ENCODE data around the gene ADCY10. TPM values are rescaled to one million over a fixed set of nuclear protein-coding genes. Genes with fewer than 3 reads are reported as not detected.
A peak's percentile ranks its signal among the peaks of the same experiment; 100 is the strongest.
"Not testable (repeated sequence)": the region's sequence is repeated elsewhere in the genome, so short reads cannot be mapped to it uniquely, and the experiment has no call there.

Gene ADCY10
- polyA plus RNA-seq, 1 experiment = 0.01 TPM

DNA sequence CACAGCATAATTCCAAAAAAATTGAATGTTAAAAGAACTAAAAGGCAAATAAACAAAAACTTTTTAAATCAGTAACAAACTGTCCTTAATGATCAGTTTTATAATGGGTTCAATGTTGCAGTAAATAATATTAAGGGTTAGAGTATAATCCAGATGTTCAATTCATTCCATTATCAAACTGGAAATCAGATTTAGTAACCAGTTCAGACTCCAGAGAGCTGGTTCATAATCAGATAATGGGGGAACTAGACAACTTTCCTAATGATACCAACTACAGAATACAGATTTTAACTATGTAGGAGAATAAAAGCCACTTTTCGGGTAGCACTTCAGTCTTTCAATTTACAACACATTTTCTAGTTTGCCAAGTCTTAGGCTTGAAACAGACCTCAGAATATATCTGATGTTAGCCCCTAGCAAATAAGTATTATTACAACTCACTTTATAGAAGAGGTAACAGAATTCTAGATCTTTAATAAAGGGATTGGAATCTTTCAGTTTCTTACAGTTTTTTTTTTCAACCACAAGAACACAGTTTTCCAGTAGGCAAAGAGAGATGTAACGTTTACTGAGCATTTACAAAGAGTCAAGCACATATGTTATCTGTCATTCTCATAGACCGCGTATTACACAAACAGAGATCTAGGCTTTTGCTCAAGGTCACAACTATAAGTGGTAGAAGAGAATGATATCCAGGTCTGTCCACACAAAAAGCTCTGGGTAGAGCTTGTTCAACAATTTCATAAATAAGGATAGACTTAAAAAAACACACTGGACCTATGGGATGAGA is 20.7 kb upstream of the ADCY10 start:
- H3K4me3 ChIP-seq (ENCODE audit: low read depth, low read length) = peak overlapping the region; percentile 75
- peak overlapping the region; percentile 98 for H3K27ac ChIP-seq (ENCODE audit: low read depth, low read length)
- ChIA-PET POLR2A (interaction anchor here (2.8 to 3.2 kb wide), 2 partner anchors 138 to 148 kb away, joined by 10 to 31 read pairs; no protein-coding TSS in a partner anchor), CTCF (interaction anchor here (0.6 to 1.4 kb wide), 2 partner anchors 151 to 211 kb away, joined by 3 to 5 read pairs; no protein-coding TSS in a partner anchor)
- H3K9me3 ChIP-seq (ENCODE audit: control insufficient read depth, insufficient read depth, low read length) = no peaks in the 10 kb centered on the region; the same call in 1 of the 2 replicates
- TF ChIP-seq, protein P1, sequence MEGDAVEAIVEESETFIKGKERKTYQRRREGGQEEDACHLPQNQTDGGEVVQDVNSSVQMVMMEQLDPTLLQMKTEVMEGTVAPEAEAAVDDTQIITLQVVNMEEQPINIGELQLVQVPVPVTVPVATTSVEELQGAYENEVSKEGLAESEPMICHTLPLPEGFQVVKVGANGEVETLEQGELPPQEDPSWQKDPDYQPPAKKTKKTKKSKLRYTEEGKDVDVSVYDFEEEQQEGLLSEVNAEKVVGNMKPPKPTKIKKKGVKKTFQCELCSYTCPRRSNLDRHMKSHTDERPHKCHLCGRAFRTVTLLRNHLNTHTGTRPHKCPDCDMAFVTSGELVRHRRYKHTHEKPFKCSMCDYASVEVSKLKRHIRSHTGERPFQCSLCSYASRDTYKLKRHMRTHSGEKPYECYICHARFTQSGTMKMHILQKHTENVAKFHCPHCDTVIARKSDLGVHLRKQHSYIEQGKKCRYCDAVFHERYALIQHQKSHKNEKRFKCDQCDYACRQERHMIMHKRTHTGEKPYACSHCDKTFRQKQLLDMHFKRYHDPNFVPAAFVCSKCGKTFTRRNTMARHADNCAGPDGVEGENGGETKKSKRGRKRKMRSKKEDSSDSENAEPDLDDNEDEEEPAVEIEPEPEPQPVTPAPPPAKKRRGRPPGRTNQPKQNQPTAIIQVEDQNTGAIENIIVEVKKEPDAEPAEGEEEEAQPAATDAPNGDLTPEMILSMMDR (IDR thresholded peaks at IDR 0.05; ENCODE audit: low read depth, low read length) = no peak
- DNase-seq (ENCODE audit: low read depth, low spot score) = no peak
- H3K27me3 ChIP-seq (ENCODE audit: control insufficient read depth, insufficient read depth, low read length) = no peaks in the 10 kb centered on the region

DNA sequence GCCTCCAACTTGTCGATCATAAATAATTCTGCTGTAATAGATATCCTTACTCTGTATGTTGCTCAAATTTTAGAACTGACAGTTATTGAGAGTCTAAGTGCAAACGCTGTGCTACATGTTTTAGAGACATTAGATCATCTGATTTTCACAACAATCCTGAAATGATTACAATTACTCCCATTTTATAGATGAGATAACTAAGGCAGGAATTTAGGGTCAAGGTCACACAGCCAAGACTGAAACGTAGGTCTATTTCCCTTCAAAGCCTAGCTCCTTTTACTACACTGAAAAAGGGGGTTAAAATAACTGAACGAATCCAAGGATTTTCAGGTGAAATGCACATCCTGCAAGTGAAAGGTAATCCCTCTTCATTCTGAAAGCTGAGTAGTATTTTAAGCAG is 19.9 kb upstream of the ADCY10 start:
- ChIA-PET CTCF (interaction anchor here (0.6 to 1.4 kb wide), 2 partner anchors 151 to 212 kb away, joined by 3 to 5 read pairs; no protein-coding TSS in a partner anchor), POLR2A (no interaction called here)
- H3K9me3 ChIP-seq (ENCODE audit: control insufficient read depth, insufficient read depth, low read length) = no peaks in the 10 kb centered on the region; the same call in 1 of the 2 replicates
- TF ChIP-seq, protein P1 (IDR thresholded peaks at IDR 0.05; ENCODE audit: low read depth, low read length) = no peak
- no peak overlapping the region for H3K27ac ChIP-seq (ENCODE audit: low read depth, low read length)
- H3K4me3 ChIP-seq (ENCODE audit: low read depth, low read length) = peak overlapping the region; percentile 75
- no peak for DNase-seq (ENCODE audit: low read depth, low spot score)
- no peaks in the 10 kb centered on the region for H3K27me3 ChIP-seq (ENCODE audit: control insufficient read depth, insufficient read depth, low read length)

DNA sequence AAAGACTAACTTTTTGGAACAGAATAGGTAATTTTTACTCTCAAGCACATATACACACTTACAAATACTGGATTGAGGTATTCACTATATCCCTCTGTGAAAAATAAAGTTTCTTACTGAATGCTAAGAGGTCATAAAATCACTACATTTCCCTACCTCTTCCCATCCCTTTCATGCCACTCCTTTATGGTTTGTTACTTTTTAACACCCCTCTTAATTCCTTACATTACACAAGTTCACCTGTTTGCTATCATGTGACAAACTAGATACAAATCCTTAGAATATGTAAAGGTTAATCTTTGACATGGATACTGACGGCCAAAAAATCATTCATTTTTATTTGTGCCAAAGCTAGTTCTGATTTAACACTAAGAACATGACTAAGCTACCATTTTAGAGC is 15.8 kb upstream of the ADCY10 start:
- Histone ChIP-seq H3K27ac (ENCODE audit: low read depth, low read length) (no peak overlapping the region), H3K4me3 (ENCODE audit: low read depth, low read length) (no peak overlapping the region), H3K9me3 (ENCODE audit: control insufficient read depth, insufficient read depth, low read length) (no peaks in the 10 kb centered on the region), H3K27me3 (ENCODE audit: control insufficient read depth, insufficient read depth, low read length) (no peaks in the 10 kb centered on the region)
- CTCF ChIA-PET = interaction anchor here (1.0 kb wide), 1 partner anchor 9 kb away, joined by 3 read pairs; no protein-coding TSS in a partner anchor
- TF ChIP-seq, protein P1 (IDR thresholded peaks at IDR 0.05; ENCODE audit: low read depth, low read length) = no peak
- no peak for DNase-seq (ENCODE audit: low read depth, low spot score)
- POLR2A ChIA-PET = no interaction called here

DNA sequence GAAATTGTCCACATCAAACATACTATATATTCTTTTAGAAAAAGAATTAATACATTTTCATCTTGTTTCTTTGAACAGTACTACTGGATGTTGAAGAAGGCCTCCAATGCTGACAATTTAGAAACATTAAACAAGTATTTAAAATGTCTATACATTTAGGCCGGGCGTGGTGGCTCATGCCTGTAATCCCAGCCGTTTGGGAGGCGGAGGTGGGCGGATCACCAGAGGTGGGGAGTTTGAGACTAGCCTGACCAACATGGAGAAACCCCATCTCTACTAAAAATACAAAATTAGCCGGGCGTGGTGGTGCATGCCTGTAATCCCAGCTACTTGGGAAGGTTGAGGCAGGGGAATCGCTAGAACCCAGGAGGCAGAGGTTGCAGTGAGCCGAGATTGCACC is 15.0 kb upstream of the ADCY10 start:
- DNase-seq (ENCODE audit: low read depth, low spot score); H3K9me3 ChIP-seq (ENCODE audit: control insufficient read depth, insufficient read depth, low read length); H3K4me3 ChIP-seq (ENCODE audit: low read depth, low read length); CTCF ChIA-PET; H3K27ac ChIP-seq (ENCODE audit: low read depth, low read length); H3K27me3 ChIP-seq (ENCODE audit: control insufficient read depth, insufficient read depth, low read length): not testable (repeated sequence)
- POLR2A ChIA-PET = interaction anchor here (0.7 kb wide), 1 partner anchor 9 kb away, joined by 5 read pairs; no protein-coding TSS in a partner anchor

DNA sequence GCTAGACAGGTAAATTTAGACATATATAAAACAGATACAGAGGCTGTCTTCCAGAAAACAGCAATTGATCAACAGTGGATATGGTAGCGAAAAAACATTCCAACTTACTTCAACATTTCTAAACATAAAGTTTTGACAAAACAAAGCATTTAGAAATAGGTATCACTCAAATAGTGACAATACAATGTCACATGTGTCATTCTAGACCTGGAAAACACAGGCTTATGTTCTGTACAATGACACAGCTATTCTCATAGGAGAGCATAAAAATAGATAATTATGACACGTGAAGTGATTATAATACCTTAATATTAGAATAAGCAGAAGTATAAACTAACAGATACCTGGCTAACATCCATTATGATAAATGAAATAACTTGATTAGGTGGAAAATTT is 14.5 kb upstream of the ADCY10 start:
- Histone ChIP-seq H3K27ac (ENCODE audit: low read depth, low read length) (no peak overlapping the region), H3K27me3 (ENCODE audit: control insufficient read depth, insufficient read depth, low read length) (no peaks in the 10 kb centered on the region), H3K4me3 (ENCODE audit: low read depth, low read length) (no peak overlapping the region), H3K9me3 (ENCODE audit: control insufficient read depth, insufficient read depth, low read length) (no peaks in the 10 kb centered on the region)
- ChIA-PET CTCF (no interaction called here), POLR2A (interaction anchor here (0.7 kb wide), 1 partner anchor 9 kb away, joined by 5 read pairs; no protein-coding TSS in a partner anchor)
- TF ChIP-seq, protein P1 (IDR thresholded peaks at IDR 0.05; ENCODE audit: low read depth, low read length) = no peak
- no peak for DNase-seq (ENCODE audit: low read depth, low spot score)

Data from AG04450 (cell line).